ENCODE results near the gene MORN3. TPM values are rescaled to one million over a fixed set of nuclear protein-coding genes. Genes with fewer than 3 reads are reported as not detected.

MORN3 gene
- total RNA-seq, 6 donors from 2014 or later, result 0.69 to 5.6 (median 1.2) TPM

DNA sequence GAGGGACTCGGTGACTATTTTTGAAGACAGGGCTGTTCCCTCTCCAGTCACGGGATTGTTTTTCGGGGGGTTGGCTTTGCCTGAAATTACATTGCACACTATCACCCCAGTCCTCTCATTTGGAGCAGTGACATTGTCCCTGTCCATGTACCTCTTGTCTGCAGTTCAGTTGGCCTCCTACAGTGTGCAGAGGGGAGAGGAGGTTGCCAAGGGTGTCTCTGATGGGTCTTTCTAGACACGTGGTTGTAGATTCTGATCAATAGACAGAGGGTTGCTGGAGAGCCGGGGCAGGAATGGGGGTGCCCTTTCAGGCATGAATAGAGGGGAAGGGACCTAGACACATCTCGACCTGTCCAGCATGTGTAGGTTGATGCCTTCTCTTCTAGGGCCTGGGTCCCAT lies 44.3 kb upstream of the MORN3 start:
- TF ChIP-seq, protein P1, sequence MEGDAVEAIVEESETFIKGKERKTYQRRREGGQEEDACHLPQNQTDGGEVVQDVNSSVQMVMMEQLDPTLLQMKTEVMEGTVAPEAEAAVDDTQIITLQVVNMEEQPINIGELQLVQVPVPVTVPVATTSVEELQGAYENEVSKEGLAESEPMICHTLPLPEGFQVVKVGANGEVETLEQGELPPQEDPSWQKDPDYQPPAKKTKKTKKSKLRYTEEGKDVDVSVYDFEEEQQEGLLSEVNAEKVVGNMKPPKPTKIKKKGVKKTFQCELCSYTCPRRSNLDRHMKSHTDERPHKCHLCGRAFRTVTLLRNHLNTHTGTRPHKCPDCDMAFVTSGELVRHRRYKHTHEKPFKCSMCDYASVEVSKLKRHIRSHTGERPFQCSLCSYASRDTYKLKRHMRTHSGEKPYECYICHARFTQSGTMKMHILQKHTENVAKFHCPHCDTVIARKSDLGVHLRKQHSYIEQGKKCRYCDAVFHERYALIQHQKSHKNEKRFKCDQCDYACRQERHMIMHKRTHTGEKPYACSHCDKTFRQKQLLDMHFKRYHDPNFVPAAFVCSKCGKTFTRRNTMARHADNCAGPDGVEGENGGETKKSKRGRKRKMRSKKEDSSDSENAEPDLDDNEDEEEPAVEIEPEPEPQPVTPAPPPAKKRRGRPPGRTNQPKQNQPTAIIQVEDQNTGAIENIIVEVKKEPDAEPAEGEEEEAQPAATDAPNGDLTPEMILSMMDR (IDR thresholded peaks at IDR 0.05), result no peak
- no peak for TF ChIP-seq EP300 (IDR thresholded peaks at IDR 0.05)
- ATAC-seq (ENCODE audit: low FRiP score in 2 of 2), result no peak
- 60 to 66% methylated on average over 6 of the region's 6 CpGs for WGBS, 2 donors
- Histone ChIP-seq H3K27ac (peak overlapping the region in 2 of 4 donors; percentile 88 to 94), H3K4me1 (peaks cover 12 to 26% (median 15%) of the 10 kb centered on the region in 4 donors), H3K4me3 (peak overlapping the region in 3 of 4 donors; percentile 62 to 94 (median 78)), H3K27me3 (no peaks in the 10 kb centered on the region), H3K9me3 (no peaks in the 10 kb centered on the region), H3K36me3 (no peaks in the 10 kb centered on the region)
- no peak for DNase-seq

DNA sequence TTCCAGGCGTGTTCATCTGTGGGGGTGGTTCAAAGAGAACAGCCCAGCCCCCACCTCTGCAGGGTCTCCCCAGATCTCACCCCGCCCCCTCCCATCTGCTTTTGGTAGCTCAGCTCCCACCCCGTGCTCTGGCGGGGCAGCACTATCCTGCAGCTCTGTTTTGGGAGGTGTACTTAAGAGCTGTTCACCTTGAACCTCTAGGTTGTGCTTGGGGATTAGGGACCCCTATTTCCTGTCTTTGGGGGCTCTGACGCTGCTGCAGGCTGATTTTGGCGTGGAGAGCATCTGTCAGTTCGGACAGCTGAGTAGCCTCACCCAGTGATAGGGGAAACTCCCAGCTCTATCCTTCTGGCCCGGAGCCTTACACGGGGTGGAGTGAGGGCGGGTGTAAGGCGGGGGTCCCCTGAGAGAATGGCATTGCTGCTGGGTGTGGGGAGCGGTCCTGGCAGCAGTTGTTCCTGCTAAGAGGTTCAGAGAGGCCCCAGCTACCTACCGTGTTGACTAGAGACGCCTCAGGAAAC lies 43.9 kb upstream of the MORN3 start:
- peak overlapping the region; percentile 62 to 94 (median 76) for H3K4me3 ChIP-seq
- peak overlapping the region in 2 of 4 donors; percentile 88 to 94 for H3K27ac ChIP-seq
- H3K9me3 ChIP-seq, result no peaks in the 10 kb centered on the region
- H3K27me3 ChIP-seq, result no peaks in the 10 kb centered on the region
- TF ChIP-seq POLR2A (IDR thresholded peaks at IDR 0.05) (no peak), POLR2AphosphoS5 (IDR thresholded peaks at IDR 0.05) (no peak), EP300 (IDR thresholded peaks at IDR 0.05) (no peak)
- TF ChIP-seq, protein P1 (IDR thresholded peaks at IDR 0.05), result no peak
- no peaks in the 10 kb centered on the region for H3K36me3 ChIP-seq
- peak in 1 of 2 donors; percentile 72 for ATAC-seq (ENCODE audit: low FRiP score in 2 of 2)
- WGBS, 2 donors, result 14 to 44% methylated on average over 6 to 14 of the region's 14 CpGs
- DNase-seq, result no peak
- peaks cover 12 to 26% (median 15%) of the 10 kb centered on the region in 4 donors for H3K4me1 ChIP-seq

DNA sequence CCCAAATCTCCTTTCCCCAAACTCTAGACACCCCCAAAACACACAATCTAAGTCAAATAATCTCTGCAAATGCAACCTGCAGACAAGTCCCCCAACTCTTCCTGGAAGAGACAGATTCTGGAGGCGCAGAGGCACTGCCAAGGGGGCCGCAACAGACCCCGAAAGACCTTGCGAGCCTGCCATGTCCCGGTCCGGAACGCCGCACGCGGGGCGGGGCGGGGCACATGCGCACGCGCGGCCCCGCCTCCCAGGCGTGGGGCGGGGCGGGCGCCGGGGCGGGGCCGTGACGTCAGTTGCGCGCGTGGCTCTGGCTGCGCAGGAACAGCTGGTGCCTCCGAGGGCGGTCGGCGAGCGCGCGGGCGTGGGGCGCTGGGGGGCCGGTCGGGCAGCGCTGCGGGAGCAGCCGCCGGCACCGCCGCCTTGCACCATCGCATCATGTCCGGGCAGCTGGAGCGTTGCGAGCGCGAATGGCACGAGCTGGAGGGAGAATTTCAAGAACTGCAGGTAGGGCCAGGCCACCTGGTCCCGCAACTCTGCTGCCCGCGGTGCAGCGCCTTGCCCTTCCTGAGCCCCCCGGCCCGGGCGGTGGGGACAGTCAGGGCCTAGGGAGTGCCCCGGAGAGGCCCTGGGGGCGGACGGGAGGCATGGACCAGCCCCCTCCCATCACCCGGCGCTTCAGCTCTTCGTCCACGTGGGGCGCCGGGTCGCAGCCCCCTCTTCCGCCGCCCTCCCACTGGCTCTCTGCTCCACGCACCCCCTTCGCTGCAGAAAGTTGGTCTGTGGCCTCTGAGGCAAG lies 43.2 kb upstream of the MORN3 start, which contains the start of gene TMEM120B:
TMEM120B (plus strand) TSS at position 292 of the 796 bp plus-strand sequence; CDS start at position 436, 144 bp downstream.
- H3K27me3 ChIP-seq, result no peaks in the 10 kb centered on the region
- TF ChIP-seq EP300 (IDR thresholded peaks at IDR 0.05) (no peak), POLR2AphosphoS5 (IDR thresholded peaks at IDR 0.05) (peak; percentile 79 to 88), POLR2A (IDR thresholded peaks at IDR 0.05) (peak; percentile 18 to 97 (median 71))
- TF ChIP-seq, protein P1 (IDR thresholded peaks at IDR 0.05), result no peak
- peaks cover 12 to 26% (median 15%) of the 10 kb centered on the region in 4 donors for H3K4me1 ChIP-seq
- H3K9me3 ChIP-seq, result no peaks in the 10 kb centered on the region
- peak within 1 kb of the TSS; percentile 62 to 94 (median 80) for H3K4me3 ChIP-seq
- H3K27ac ChIP-seq, result peak within 1 kb of the TSS; percentile 87 to 94 (median 88)
- DNase-seq (peak; percentile 90 to 98), ATAC-seq (ENCODE audit: low FRiP score in 2 of 2) (peak; percentile 92 to 97)
- 0% methylated on average over 26 of the region's 74 CpGs; no CpG with 5 or more reads in 1 of the 2 donors for WGBS, 2 donors
- no peaks in the 10 kb centered on the region for H3K36me3 ChIP-seq

GRCh38 chr12:121712190-121712460 lies 42.7 kb upstream of the MORN3 start:
- no peak for TF ChIP-seq POLR2A (IDR thresholded peaks at IDR 0.05)
- TF ChIP-seq, protein P1 (IDR thresholded peaks at IDR 0.05), result no peak
- TF ChIP-seq POLR2AphosphoS5 (IDR thresholded peaks at IDR 0.05), result no peak
- TF ChIP-seq EP300 (IDR thresholded peaks at IDR 0.05), result no peak
- Histone ChIP-seq H3K9me3 (no peaks in the 10 kb centered on the region), H3K27me3 (no peaks in the 10 kb centered on the region), H3K27ac (peak overlapping the region; percentile 87 to 94 (median 88)), H3K36me3 (no peaks in the 10 kb centered on the region), H3K4me3 (peak overlapping the region; percentile 62 to 94 (median 80)), H3K4me1 (peaks cover 12 to 26% (median 15%) of the 10 kb centered on the region in 4 donors)
- DNase-seq (peak in 1 of 2 donors; percentile 88), ATAC-seq (ENCODE audit: low FRiP score in 2 of 2) (peak; percentile 38 to 43)
- 0 to 1% methylated on average over 4 to 16 of the region's 16 CpGs for WGBS, 2 donors

All from upper lobe of left lung (tissue), 6 donors.